HepG2 (cell line): Measurements from ENCODE around the gene MAP3K4. TPM values are rescaled to one million over a fixed set of nuclear protein-coding genes. Genes with fewer than 3 reads are reported as not detected.
A peak's percentile ranks its signal among the peaks of the same experiment; 100 is the strongest.

ENCODE experiments used
- ATAC-seq: fragments of 200-7000 bp; cut with Tn5 transposase; 3 replicates; pipeline ENCODE4 v1.9.1; 2020; ENCODE audit warnings: mild to moderate bottlenecking, moderate library complexity
- BruUV-seq: library from RNA; stranded (reverse); fragments of 400-500 nt; replicated peaks from 2 replicates; lab custom pipeline; 2021; lab: Mats Ljungman, UMichigan
- CTCF ChIA-PET: fragments of 300-600 bp; formaldehyde crosslinking; extraction: SDS; loops from one replicate; lab custom pipeline; 2021; ENCODE audit warnings: low total read pairs, inconsistent platforms, low intra/inter-chr PET ratio; lab: Yijun Ruan, JAX
- POLR2A ChIA-PET: fragments of 350-600 bp; sonication (Branson Sonifier 250); formaldehyde crosslinking; loops from one replicate; lab custom pipeline; 2020; ENCODE audit warnings: antibody characterized with exemption, inconsistent platforms; lab: Yijun Ruan, JAX
- DNase-seq: peaks from one replicate; pipeline ENCODE4 v3.0.0-alpha.2; 2015; ENCODE audit warnings: low spot score
- FAIRE-seq: peaks from 3 replicates; lab custom pipeline; 2011; peaks lifted over from hg19 to GRCh38; lab: Jason Lieb, UNC
- H2AFZ ChIP-seq: one replicate; pipeline ENCODE4 v1.6.1; 2011; ENCODE audit warnings: low read length, inconsistent platforms
- H3K27ac ChIP-seq: fragments of 300-600 bp; 3 replicates; pipeline ENCODE4 v1.8.0; 2011; ENCODE audit warnings: mixed run types, mild to moderate bottlenecking, mixed read lengths, low read length, inconsistent platforms; ENCODE audit not compliant: insufficient read depth; ENCODE audit errors: extremely low read length
- H3K27me3 ChIP-seq, 2 experiments: fragments of 200-600 bp in 1 of 2; 2 replicates in 1 of 2; 3 replicates in 1 of 2; pipeline versions ENCODE4 v1.6.0 to v1.8.0; 2011; ENCODE audit warnings: low read length in 2 of 2, mild to moderate bottlenecking in 2 of 2, moderate library complexity in 2 of 2, inconsistent platforms in 1 of 2; ENCODE audit not compliant: insufficient read depth in 2 of 2, control insufficient read depth in 1 of 2
- H3K36me3 ChIP-seq, 2 experiments: fragments of 200-600 bp in 1 of 2; replicated peaks in 1 of 2; 2 replicates in 1 of 2; 3 replicates in 1 of 2; pipeline versions ENCODE4 v1.5.1 to v1.8.0; 2011; ENCODE audit warnings: low read length in 2 of 2, inconsistent platforms in 1 of 2; ENCODE audit not compliant: insufficient read depth in 2 of 2, control insufficient read depth in 1 of 2
- H3K4me1 ChIP-seq: 2 replicates; pipeline ENCODE4 v1.5.1; 2012; ENCODE audit warnings: low read length, inconsistent platforms; ENCODE audit not compliant: insufficient read depth
- H3K4me2 ChIP-seq: 2 replicates; pipeline ENCODE4 v1.6.0; 2011; ENCODE audit warnings: low read depth, low read length, inconsistent platforms
- H3K4me3 ChIP-seq, 3 experiments: fragments of 200-600 bp in 1 of 3; sonication (generic), shearing (Covaris generic) in 1 of 3; replicated peaks in 1 of 3; 2 replicates each; pipeline ENCODE4 v1.5.1; 2011 to 2016; ENCODE audit warnings: low read length in 3 of 3, inconsistent platforms in 2 of 3, low read depth in 2 of 3, mild to moderate bottlenecking in 2 of 3, control low read depth in 1 of 3, mixed read lengths in 1 of 3; ENCODE audit not compliant: insufficient read depth in 1 of 3
- H3K79me2 ChIP-seq: one replicate; pipeline ENCODE4 v1.6.1; 2011; ENCODE audit warnings: low read length, inconsistent platforms; ENCODE audit not compliant: insufficient read depth
- H3K9ac ChIP-seq: 2 replicates; pipeline ENCODE4 v1.6.0; 2011; ENCODE audit warnings: mild to moderate bottlenecking, low read depth, low read length, inconsistent platforms; ENCODE audit not compliant: insufficient read depth
- H3K9me3 ChIP-seq: 2 replicates; pipeline ENCODE4 v1.5.1; 2012; ENCODE audit warnings: mild to moderate bottlenecking, low read length
- H4K20me1 ChIP-seq: 2 replicates; pipeline ENCODE4 v1.6.0; 2011; ENCODE audit warnings: inconsistent platforms, mild to moderate bottlenecking, low read length, moderate library complexity; ENCODE audit not compliant: insufficient read depth
- AHR ChIP-seq: IDR thresholded peaks from 2 replicates; pipeline ENCODE4 v1.6.1; 2018; ENCODE audit warnings: missing genetic modification reagents, missing compliant biosample characterization
- AKAP8 ChIP-seq: sonication (generic); formaldehyde crosslinking; IDR thresholded peaks from 2 replicates; pipeline ENCODE4 v1.5.1; 2020; ENCODE audit warnings: mild to moderate bottlenecking, missing genetic modification reagents
- ERF ChIP-seq: IDR thresholded peaks from 2 replicates; pipeline ENCODE4 v1.6.1; 2018; ENCODE audit warnings: missing biosample characterization, missing genetic modification reagents
- HMGXB4 ChIP-seq, 2 experiments: sonication (generic) in 1 of 2; formaldehyde crosslinking in 1 of 2; IDR thresholded peaks; 2 replicates each; pipeline versions ENCODE4 v1.4.0 to v1.6.1; 2018 to 2020; ENCODE audit warnings: missing genetic modification reagents in 2 of 2, borderline replicate concordance in 1 of 2, low read depth in 1 of 2, mild to moderate bottlenecking in 1 of 2, missing biosample characterization in 1 of 2
- HNRNPH1 ChIP-seq: fragments of 200-400 bp; formaldehyde crosslinking; optimal IDR thresholded peaks from 2 replicates; pipeline ENCODE3; 2017; ENCODE audit warnings: mild to moderate bottlenecking, low read depth, low read length
- JUND ChIP-seq: sonication (generic); formaldehyde crosslinking; IDR thresholded peaks from 2 replicates; pipeline ENCODE4 v1.8.0; 2022; ENCODE audit warnings: mild to moderate bottlenecking, missing genetic modification reagents
- MXD4 ChIP-seq: IDR thresholded peaks from 2 replicates; pipeline ENCODE4 v1.6.1; 2016; ENCODE audit warnings: mild to moderate bottlenecking, missing biosample characterization, missing genetic modification reagents
- RXRB ChIP-seq: IDR thresholded peaks from 2 replicates; pipeline ENCODE4 v1.6.1; 2016; ENCODE audit warnings: borderline replicate concordance, missing genetic modification reagents, missing compliant biosample characterization
- SMARCC2 ChIP-seq: fragments of 450-650 bp; IDR thresholded peaks from 2 replicates; pipeline ENCODE4 v1.6.1; 2017; ENCODE audit warnings: antibody characterized with exemption, mild to moderate bottlenecking
- TBL1XR1 ChIP-seq: fragments of 150-350 bp; IDR thresholded peaks from 2 replicates; pipeline ENCODE4 v1.6.1; 2014; ENCODE audit warnings: borderline replicate concordance, low read length; ENCODE audit not compliant: partially characterized antibody
- TEAD3 ChIP-seq: optimal IDR thresholded peaks from 2 replicates; pipeline ENCODE3; 2016; ENCODE audit warnings: borderline replicate concordance
- WGBS: methylation state at CpG from one replicate; pipeline ENCODE4 v1.1.6; 2017; ENCODE audit warnings: low lambda C conversion rate; 5-methylcytosine and 5-hydroxymethylcytosine counted together
- in situ Hi-C: cut with HindIII; loops from 2 replicates; pipeline ENCODE4 v1.10.0; 2017; ENCODE audit warnings: low pct_unique_long_range_greater_than_20kb; ENCODE audit not compliant: extremely low pct_ligation_motif_present
- intact Hi-C: fragments of 100-400 bp; cut with micrococcal nuclease; formaldehyde crosslinking; loops from one replicate; pipeline ENCODE4 v1.10.0; 2022; ENCODE audit not compliant: unreplicated experiment
- polyA plus RNA-seq, 8 experiments: library from polyadenylated mRNA; depleted of rRNA in 3 of 8; stranded (reverse) in 7 of 8; unstranded in 1 of 8; fragments of >200 nt; fragmentation: Illumina TruSeq in 4 of 8; extraction: Trizol in 4 of 8; gene quantifications; 2 replicates each; pipeline versions ENCODE4 v1.2.1 to v1.2.3, GENCODE V29; 2011 to 2016; ENCODE audit warnings: low read depth in 4 of 8, missing spikeins in 1 of 8, mixed read lengths in 1 of 8; ENCODE audit not compliant: insufficient read depth in 1 of 8
- total RNA-seq, 5 experiments: library from RNA; depleted of rRNA; stranded (reverse); fragments of >200 nt; fragmentation: Illumina TruSeq; extraction: Trizol; gene quantifications; 2 replicates each; pipeline ENCODE4 v1.2.3, GENCODE V29; 2016; ENCODE audit warnings: low read depth in 1 of 5

MAP3K4 gene
- total and polyA plus RNA-seq, 2 of the 13 experiments (the other 11 are each of a cell fraction or from before 2014, with no cell fraction given), result 12.9 to 33.6 TPM

GRCh38 chr6:161031721-161032495, 40.3 kb downstream of the MAP3K4 start:
- intact Hi-C loops, result no loop called here
- FAIRE-seq (no peak), ATAC-seq (peak; percentile 55), DNase-seq (peak; percentile 18)
- ChIA-PET POLR2A (no interaction called here), CTCF (no interaction called here)
- 71% methylated on average over 3 of the region's 3 CpGs for WGBS
- Histone ChIP-seq H3K9ac (no peak overlapping the region), H2AFZ (no peak overlapping the region), H3K9me3 (no peaks in the 10 kb centered on the region), H3K4me2 (no peak overlapping the region), H4K20me1 (no peaks in the 10 kb centered on the region), H3K79me2 (peaks cover 16% of the 10 kb centered on the region), H3K4me1 (0 out of 2 replicates have a peak, but pooled peaks cover 4% of the 10 kb centered on the region), H3K36me3 (peaks cover 2 to 7% of the 10 kb centered on the region in 2 experiments; a peak in 3 of 5 replicates), H3K27ac (no peak overlapping the region), H3K4me3 (no peak overlapping the region), H3K27me3 (no peaks in the 10 kb centered on the region)
- TF ChIP-seq TEAD3 (CRISPR knock-in tag), result no peak
- TF ChIP-seq MXD4 (CRISPR knock-in tag), result no peak
- no peak for TF ChIP-seq HMGXB4 (CRISPR knock-in tag; IDR thresholded peaks at IDR 0.05; ENCODE audit: borderline replicate concordance in 1 of 2, low read depth in 1 of 2)
- no peak for TF ChIP-seq JUND (CRISPR knock-in tag)
- TF ChIP-seq TBL1XR1, result no peak
- TF ChIP-seq AHR, result no peak
- TF ChIP-seq ERF (CRISPR knock-in tag), result no peak
- TF ChIP-seq AKAP8, result no peak
- no peak for TF ChIP-seq SMARCC2
- no peak for TF ChIP-seq RXRB
- TF ChIP-seq HNRNPH1, result no peak
- no TSS peak for BruUV-seq
- in situ Hi-C loops, result no loop called here
